GM20431 (cell line): ENCODE results near the gene KIF3B.

Experiments used
- in situ Hi-C: fragments of 300-500 bp; cut with MseI, MboI; formaldehyde crosslinking; loops from one replicate; pipeline ENCODE4 v1.15.0; 2020; ENCODE audit warnings: low sequenced_read_pairs; ENCODE audit not compliant: unreplicated experiment

Gene KIF3B

DNA sequence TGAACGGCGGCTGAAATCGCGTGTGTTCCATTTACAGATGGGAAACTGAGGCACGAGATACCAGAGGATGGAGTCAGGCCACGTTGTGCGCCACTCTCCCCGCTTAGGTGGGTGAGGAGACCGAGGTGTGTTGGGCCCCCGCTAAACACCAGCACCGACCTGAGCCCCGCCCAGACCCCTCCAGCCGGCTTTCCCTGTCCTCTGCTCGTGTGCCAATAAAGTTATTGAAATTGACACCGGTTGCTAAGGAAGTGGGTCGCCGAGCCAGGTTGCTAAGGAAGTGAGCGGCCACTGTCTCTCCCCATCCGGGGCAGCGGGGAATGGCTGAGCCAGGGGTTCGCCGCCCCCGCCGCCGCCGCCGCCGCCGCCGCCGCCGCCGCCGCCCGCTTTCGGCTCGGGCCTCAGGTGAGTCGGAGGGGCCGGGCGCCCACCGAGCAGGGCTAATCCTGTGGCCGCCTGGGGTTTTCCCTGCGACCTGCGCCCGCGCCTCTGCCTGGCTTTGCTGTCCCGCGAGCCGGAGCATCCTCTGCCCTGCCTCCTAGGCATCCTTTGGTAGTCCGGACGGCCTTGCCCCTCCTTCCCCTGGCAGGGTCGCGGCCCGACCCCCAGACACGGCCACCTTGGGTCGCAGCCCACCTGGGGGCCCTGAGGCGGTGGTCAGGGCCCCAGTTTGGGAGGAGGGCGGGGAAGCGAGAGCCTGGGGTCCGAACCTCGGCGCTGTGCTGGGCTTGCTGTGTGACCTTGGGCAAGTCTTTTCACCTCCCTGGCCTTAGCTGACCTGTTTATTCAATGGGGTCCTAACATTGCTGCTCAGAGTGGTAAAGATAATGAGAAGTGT lies at the start of gene KIF3B:
KIF3B (plus strand) TSS at position 291 of the 838 bp plus-strand sequence. CDS start 32,127 bp downstream, outside the sequence.
- in situ Hi-C loops, result no loop called here

DNA sequence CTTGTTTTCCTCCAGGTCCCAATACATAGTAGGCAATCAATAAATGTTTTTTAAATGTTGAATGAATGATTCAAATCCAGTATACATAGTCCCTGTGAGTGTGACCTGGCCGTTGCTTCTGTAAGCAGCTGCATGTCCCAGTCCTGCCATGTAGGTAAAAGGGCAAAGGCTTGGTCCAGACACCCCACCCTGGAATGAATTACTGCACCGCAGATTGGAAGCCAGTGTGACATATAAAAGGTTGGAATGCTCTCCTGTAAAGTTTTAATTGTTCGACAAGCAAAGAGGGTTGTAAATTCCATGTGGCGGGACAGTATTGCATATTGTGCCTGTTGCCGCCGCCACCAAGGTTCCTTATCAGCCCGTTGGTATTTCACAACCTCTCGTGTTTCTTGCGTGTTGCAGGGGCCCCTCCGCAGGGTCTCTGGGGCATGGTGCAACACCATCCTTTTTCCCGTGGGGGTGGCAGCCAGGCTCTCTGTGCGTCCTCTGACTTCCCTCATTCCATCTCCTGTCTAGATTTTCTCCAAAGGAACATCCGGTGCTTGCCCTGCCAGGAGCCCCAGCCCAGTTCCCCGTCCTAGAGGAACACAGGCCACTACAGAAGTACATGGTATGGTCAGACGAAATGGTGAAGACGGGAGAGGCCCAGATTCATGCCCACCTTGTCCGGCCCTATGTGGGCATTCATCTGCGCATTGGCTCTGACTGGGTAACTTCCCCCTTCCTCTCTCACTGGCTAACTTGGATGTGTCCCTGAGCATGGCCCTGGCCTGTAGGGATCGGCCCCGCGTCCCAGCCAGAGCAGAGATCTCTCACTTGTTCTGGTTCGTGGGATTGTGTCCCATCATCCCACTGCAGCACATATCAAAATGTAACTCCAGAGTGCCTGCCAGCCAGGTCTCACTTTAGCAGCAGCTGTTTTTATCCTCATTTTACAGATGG lies 49.4 kb upstream of the KIF3B start:
- in situ Hi-C loops, result no loop called here

DNA sequence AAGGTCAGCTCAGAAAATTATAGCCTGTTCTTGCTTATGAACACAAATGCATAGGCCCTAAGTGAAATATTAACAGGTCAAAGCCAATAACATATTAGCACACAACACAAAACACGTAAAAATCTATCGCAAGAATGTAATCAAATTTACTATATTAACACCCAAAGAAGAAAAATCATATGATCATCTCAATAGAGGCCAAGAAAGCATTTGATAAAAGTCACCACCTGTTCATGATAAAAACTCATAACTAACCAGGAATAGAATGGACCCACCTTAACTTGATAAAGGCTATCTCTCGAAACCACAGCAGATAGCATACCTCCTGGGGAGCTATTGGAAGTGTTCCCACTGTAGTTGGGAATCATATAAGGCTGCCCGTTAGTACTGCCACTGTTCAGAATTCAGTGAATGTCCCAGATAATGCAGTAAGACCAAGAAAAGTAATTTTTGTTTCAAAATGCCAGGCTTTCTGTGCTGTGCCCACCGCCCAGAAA lies 48.2 kb upstream of the KIF3B start:
- in situ Hi-C loops, result no loop called here

DNA sequence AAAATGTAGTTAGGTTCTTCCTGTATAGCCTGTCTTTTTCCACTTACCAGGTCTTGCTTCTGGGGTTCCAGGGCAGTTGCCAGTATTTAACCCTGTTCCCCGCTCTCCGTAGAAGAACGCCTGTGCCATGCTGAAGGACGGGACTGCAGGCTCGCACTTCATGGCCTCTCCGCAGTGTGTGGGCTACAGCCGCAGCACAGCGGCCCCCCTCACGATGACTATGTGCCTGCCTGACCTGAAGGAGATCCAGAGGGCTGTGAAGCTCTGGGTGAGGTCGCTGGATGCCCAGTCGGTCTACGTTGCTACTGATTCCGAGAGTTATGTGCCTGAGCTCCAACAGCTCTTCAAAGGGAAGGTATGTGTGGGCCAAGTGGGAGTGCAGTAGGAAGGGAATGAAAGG lies 46.7 kb upstream of the KIF3B start:
- in situ Hi-C loops, result no loop called here

DNA sequence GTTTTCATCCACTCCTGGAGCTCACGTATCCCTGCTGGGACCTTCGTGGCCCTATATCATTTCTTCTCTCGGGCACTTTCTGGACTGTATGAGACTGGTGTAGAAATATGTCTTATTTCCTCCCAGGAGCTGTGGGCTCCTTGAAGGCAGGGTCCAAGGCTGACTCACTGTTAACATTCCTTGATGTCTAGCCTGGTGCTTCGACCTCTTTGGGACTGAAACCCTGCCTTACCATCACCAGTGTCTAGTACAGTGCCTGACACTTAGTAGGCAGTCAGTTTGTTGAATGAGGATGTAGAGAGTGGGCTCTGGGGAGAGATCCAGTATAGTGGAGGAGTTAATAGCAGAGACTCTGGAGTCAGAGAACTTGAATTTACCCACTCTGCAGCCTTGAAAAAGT lies 46.2 kb upstream of the KIF3B start:
- in situ Hi-C loops, result no loop called here

DNA sequence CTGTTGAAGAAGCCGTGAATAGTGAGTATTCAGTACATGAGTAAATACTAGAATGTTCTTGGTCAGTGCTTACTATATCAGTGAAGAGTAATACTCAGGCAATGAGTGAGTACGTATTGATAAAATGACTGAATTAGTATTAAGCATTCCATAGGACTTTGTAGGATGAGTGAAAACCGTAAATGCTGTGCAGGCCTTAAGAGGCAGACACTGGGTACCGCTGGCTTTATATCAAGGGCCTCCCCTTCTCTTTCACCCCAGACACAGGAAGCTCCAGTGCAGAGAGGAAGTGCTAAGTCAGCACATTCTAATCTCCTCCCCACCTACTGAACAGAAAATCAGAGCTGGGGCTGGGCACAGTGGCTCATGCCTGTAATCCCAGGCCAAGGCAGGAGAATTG lies 45.6 kb upstream of the KIF3B start:
- in situ Hi-C loops, result no loop called here

DNA sequence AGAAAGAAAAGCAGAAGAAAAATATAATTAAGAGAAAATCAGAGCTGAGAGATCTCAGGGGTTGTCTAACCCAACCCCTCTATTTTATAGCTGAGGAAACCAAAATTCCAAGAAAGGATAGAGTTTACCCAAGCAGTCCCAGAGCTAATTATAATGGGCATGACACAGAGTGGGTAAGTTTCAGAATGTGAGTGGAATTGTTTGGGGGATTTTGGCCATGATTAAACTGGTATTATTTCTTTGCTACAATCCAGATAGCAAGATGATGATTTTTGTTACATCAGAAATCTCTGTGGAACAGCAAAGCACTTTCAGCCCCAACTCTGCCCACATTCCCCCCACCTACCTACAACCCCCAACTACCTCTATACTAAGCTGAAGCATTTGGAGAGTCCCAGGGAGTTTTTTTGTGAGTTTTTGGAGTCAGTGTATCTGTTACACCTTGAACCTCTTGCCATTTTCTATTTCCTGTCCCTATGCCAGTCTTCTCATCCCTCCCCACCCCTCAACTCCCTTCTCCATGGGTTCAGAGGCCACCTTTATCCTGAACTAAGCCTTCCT lies 45.0 kb upstream of the KIF3B start:
- in situ Hi-C loops, result no loop called here

DNA sequence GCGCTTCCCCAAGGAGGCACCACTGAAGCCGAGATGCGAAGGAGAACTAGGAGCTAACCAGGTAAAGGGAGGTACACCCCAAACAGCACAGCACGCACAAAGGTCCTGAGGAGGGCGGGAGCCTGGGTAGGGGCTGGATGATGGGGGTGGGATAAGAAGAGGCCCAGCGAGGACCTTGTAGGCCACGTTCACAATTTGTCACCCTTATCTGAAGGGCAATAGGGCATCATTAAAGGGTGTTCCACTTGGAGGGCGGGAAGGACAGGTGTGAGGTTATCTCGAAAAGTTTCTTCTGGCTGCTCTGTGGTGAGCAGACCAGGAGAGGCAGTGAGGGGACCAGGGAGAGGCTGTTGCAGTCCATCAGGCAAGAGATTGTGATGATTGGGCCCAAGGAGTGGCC lies 44.2 kb upstream of the KIF3B start:
- in situ Hi-C loops, result no loop called here

DNA sequence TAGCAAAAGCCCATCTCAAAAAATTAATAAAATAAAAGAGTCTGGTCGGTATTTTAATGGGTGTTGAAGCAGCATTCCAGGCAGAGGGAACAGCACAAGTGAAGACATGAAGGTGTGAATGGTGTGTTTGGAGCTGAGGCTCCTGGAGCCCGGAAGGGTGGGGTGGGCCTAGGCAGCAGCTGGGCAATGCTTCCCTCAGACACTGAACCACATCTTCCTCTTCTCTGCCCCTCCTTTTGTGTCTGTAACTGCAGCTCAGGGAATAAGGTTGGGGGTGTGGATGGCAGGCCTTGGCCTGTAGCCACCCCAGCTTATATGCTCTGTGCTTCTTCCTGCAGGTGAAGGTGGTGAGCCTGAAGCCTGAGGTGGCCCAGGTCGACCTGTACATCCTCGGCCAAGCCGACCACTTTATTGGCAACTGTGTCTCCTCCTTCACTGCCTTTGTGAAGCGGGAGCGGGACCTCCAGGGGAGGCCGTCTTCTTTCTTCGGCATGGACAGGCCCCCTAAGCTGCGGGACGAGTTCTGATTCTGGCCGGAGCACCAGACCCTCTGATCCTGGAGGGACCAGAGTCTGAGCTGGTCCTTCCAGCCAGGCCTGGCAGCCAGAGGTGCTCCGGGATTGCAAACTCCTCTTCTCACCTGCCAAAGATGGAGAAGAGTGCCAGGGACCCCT lies 43.2 kb upstream of the KIF3B start:
- in situ Hi-C loops, result no loop called here

DNA sequence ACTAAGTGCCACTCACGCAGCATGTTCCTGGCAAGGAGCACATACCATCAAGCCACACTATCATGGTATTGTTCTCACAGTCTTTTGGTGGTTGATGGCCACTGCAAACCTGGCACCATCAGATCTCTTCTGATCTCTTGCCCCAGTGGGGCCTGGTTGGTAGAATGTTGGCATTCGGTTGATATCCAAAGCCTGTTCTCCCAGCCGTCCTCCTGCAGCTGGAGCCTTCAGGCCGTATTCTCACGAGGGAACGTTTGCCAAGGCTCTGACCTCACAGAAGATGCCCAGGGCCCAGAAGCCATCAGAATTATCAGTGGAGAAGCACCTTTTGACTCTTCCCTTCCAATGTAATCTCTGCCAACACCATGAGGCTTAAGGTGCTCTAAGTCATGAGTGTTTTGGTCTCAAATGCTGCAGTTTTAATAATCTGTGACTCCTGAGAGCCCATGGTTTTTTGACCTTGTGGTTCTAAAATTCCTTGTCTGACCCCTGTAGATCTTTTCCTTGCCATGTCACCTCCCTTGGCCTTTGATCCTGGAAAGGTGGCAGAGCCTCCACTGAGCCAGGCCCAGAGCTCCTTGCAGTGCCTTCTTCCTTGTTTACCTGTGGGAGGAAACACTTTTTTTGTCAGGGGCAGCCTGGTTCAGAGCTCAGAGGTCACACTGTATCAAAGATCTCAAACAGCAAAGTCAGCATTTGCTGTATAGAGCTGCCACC lies 42.0 kb upstream of the KIF3B start:
- in situ Hi-C loops, result no loop called here

DNA sequence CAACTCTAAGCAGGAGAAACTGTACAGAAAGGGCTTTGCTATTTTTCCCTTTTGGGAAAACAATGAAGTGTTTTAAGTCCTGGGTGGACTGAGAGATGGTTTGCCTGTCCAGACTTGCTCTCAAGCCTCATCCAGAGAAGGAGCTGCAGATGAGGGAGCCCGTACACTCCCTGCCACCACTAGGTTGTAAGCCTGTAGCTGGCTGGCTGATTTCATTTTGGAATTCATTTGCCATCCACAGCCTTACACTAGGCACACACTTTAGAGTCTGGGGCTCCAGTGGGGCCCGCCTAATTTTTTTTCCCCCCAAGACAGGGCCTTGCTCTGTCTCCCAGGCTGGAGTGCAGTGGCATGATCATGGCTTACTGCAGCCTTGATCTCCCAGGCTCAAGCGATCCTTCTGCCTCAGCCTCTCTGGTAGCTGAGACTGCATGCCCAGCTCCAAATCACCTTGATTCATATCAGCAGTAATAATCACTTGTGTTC lies 41.4 kb upstream of the KIF3B start:
- in situ Hi-C loops, result no loop called here

DNA sequence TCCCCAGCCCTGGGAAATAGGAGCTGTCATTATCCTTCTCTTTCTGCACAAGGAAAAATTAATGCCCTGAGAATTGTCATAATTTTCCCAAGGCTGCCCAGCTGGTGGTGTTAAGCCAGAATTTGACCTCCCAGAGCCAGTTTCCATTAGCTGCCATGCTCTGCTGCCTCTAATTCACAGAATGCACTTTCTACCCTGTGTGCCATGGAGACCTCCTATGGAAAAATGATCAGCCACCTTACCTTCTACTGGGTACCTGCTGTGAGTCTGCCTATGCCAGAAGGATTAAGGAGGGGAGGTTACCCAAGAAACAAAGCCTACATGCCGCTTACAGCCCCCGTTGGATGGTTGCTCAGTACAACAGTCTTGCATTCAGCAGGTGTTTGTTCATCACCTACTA lies 40.6 kb upstream of the KIF3B start:
- in situ Hi-C loops, result no loop called here

DNA sequence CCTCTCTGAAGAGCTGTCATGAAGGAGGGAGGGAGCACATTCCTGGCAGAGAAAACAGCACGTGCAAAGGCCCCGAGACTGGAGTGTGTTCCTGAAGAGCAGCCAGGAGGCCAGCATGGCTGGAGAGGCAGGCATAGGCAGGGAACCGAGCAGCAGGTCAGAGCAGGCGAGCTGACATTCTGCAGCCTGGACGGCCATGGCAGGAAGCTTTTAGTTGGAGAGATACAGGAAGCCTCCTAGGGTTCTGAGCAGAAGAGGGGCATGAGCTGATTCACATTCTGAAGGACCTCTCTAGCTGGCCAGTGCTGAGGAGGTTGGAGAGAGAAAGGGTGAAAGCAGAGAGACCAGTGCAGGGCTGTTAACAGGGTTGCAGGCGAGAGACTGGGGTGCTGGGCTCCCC lies 40.0 kb upstream of the KIF3B start:
- in situ Hi-C loops, result no loop called here

DNA sequence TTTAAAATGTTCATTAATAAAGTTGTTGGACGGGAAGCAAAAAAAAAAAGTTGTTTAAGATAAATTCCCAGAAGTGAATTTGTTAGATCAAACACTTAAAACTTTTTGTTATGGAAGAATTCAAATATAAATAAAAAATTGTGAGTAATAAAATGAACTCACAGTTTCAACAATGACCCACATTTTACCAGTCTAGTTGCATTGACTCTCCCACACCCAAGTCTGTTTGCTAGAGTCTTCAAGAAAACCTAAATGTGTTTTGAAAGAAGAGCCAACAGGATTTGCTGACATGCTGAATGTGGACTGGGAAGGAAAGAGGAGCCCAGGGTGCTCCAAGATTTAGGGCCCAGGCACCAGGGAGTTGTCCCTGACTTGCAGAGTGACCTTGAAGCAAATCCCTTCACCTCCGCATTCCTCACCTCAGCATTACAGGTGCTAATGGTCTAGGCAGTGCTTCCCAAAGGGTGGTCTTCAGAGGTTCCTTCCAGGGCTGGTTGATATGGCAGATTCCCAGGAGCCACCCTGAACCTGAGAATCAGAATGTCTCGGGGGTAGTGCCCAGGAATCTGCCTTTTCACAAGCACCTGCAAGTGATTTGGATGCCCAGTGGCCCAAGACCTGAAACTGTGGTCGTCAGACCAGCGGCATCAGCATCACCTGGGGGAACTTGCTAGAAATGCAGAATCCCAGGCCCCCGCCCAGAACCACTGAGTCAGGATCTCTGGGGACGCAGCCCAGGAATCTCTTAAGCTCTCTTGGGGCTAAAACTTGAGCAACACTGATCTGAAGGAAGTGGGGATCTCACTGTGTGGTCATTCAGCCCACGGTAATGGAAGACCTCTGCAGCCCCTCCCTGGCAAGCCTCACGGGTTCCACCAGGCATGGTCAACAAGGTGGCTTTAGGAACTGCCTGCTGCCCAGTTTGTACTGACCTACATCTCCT lies 38.7 kb upstream of the KIF3B start:
- in situ Hi-C loops, result no loop called here

DNA sequence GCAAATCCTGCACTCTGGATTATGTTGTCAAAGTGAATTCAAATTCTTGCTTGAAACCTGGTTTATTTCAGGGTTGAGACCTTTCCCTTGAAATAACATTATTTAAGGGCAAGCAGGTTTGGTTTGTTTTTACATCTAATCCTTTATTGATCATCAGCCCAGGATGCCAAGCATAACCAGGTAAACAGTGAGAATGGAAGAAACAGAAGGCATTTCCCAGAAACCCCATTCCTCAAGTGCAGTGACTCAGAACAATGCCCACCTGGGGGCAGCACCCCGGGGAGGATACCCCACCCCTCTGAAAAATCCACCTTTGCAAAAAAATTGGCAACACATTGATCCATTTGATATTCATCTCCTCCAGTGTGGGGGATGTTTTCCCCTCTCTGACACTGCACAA lies 37.2 kb upstream of the KIF3B start:
- in situ Hi-C loops, result no loop called here

DNA sequence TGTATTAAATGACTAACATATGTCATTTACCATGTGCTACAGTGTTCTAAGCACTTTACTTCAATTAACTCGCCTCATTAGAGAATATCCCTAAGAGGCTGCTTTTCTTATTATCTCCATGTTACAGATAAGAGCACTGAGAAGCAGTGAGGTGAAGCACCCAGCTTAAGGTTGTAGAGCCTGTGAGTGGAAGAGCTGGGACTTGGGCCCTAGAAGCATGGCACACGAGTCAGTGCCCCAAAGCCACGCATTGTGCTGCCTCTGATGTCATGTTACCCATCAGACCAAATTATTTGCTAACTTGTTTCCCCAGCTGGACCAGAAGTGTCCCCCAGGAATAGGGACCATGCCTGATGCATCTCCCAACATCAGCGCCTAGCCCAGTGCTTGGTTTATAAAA lies 35.6 kb upstream of the KIF3B start:
- in situ Hi-C loops, result no loop called here

DNA sequence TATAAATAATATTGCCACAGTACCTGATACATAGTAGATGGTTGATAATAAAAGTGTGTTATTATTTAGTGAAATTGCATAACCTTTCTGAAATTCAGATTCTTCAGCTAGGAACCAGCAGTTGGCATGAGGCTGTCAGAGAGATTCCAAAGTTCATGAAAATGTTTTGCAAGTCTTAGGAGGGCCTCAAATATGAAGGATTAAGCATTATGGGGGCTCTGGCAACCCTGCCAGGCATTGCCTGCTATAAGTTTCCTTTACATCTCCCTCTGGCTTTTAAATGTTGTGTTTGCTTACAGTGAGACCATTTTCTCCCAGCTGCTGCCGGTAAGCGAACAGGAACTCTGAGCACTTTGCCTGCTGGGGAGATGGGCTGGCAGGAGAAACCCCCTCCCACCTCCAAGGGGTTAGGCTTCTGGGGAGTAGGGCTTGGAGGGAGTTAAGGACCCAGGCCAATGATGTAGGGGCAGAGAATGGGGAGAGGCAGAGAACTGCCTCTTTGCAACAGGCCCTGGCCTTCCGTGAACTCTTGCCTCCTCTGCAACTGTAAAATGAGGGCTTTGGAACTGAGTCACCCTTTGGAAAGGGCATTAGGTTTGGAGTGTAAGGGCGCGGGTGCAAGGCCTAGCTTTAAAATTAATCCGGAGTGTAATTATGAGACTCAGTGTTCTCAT lies 33.2 kb upstream of the KIF3B start:
- in situ Hi-C loops, result no loop called here

DNA sequence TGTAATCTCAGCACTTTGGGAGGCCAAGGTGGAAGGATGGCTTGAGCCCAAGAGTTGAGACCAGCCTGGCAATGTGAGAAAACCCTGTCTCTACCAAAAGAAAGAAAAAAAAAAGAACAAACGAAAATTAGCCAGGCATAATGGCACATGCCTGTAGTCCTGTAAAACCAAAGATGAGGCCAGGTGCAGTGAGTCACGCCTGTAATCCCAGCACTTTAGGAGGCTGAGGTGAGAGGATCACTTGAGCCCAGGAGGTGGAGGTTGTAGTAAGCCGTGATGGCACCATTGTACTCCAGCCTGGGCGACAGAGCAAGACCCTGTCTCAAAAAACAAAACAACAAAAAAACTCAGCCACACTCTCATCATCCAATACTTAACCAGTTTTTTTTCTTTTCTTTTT lies 32.5 kb upstream of the KIF3B start:
- in situ Hi-C loops, result no loop called here
